Type B pancreatic cell (in vitro differentiated cells): Measurements from ENCODE around the gene CDK8. TPM values are rescaled to one million over a fixed set of nuclear protein-coding genes. Genes with fewer than 3 reads are reported as not detected.

Experiments
- DNase-seq: peaks from one replicate; pipeline ENCODE4 v3.0.0; 2021; ENCODE audit warnings: mixed read lengths; ENCODE audit not compliant: unreplicated experiment; ENCODE audit errors: extremely low spot score
- H3K27ac Mint-ChIP-seq: 2 replicates; pipeline ENCODE4 v1.8.0; 2021; ENCODE audit warnings: mild to moderate bottlenecking, mixed read lengths
- H3K27me3 Mint-ChIP-seq: 2 replicates; pipeline ENCODE4 v1.8.0; 2021; ENCODE audit warnings: mixed read lengths
- H3K36me3 Mint-ChIP-seq: 2 replicates; pipeline ENCODE4 v1.8.0; 2021; ENCODE audit warnings: mixed read lengths
- H3K4me1 Mint-ChIP-seq: one replicate; pipeline ENCODE4 v1.8.0; 2021; ENCODE audit warnings: mixed read lengths; ENCODE audit not compliant: unreplicated experiment
- H3K4me3 Mint-ChIP-seq: 2 replicates; pipeline ENCODE4 v1.8.0; 2021; ENCODE audit warnings: mild to moderate bottlenecking, mixed read lengths
- H3K9me3 Mint-ChIP-seq: 2 replicates; pipeline ENCODE4 v1.8.0; 2021; ENCODE audit warnings: mixed read lengths
- CTCF ChIP-seq: fragments of 200-600 bp; sonication (generic); conservative IDR thresholded peaks from 2 replicates; pipeline ENCODE4 v1.5.0; 2021; ENCODE audit warnings: antibody characterized with exemption, mild to moderate bottlenecking
- total RNA-seq: library from RNA; stranded (reverse); gene quantifications from 2 replicates; pipeline ENCODE4 v1.2.1, GENCODE V29; 2021; ENCODE audit warnings: low replicate concordance

CDK8 gene
- total RNA-seq, 1 donor from 2014 or later = 26.3 TPM

GRCh38 chr13:26225896-26226617 is 27.9 kb upstream of the CDK8 start:
- no peak for TF ChIP-seq CTCF
- Mint-ChIP-seq H3K4me3 (no peak overlapping the region), H3K36me3 (peaks cover 3% of the 10 kb centered on the region), H3K27ac (no peak overlapping the region), H3K27me3 (peaks cover 5% of the 10 kb centered on the region), H3K9me3 (no peaks in the 10 kb centered on the region), H3K4me1 (peaks cover 10% of the 10 kb centered on the region)
- no peak for DNase-seq

- Mint-ChIP-seq H3K4me1 (peaks cover 2% of the 10 kb centered on the region), H3K9me3 (no peaks in the 10 kb centered on the region), H3K36me3 (no peaks in the 10 kb centered on the region), H3K4me3 (no peak overlapping the region), H3K27ac (no peak overlapping the region), H3K27me3 (peaks cover 5% of the 10 kb centered on the region)
- TF ChIP-seq CTCF = no peak
- no peak for DNase-seq
Measured at GRCh38 chr13:26227166-26227971, 26.6 kb upstream of the CDK8 start.

DNA sequence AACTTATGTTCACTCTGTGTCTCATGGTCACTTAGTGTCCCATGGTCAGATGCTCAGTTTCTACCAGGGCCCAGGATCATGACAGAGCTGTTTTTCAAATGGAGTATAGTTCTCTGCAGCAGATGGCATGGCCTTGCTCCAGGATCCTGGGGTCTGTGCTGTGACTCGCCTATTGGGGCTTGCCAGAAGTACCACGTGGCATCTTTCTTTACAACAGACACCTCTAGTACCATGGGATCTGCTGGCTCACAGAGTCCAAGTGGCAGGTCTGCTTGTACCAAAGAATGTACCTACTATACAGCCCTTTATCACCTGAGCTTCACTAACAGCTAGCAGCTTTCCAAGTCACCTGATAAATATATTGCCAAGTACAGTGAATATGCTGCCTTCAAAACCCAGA is 25.8 kb upstream of the CDK8 start:
- H3K27me3 Mint-ChIP-seq = peaks cover 5% of the 10 kb centered on the region
- no peak for DNase-seq
- no peaks in the 10 kb centered on the region for H3K9me3 Mint-ChIP-seq
- TF ChIP-seq CTCF = no peak
- no peaks in the 10 kb centered on the region for H3K4me1 Mint-ChIP-seq
- H3K4me3 Mint-ChIP-seq = no peak overlapping the region
- H3K27ac Mint-ChIP-seq = no peak overlapping the region
- H3K36me3 Mint-ChIP-seq = no peaks in the 10 kb centered on the region

- Mint-ChIP-seq H3K4me3 (no peak overlapping the region), H3K27me3 (peaks cover 5% of the 10 kb centered on the region), H3K4me1 (no peaks in the 10 kb centered on the region), H3K36me3 (no peaks in the 10 kb centered on the region), H3K27ac (no peak overlapping the region), H3K9me3 (no peaks in the 10 kb centered on the region)
- no peak for DNase-seq
- TF ChIP-seq CTCF = no peak
Measured at GRCh38 chr13:26229080-26229615, 24.8 kb upstream of the CDK8 start.

DNA sequence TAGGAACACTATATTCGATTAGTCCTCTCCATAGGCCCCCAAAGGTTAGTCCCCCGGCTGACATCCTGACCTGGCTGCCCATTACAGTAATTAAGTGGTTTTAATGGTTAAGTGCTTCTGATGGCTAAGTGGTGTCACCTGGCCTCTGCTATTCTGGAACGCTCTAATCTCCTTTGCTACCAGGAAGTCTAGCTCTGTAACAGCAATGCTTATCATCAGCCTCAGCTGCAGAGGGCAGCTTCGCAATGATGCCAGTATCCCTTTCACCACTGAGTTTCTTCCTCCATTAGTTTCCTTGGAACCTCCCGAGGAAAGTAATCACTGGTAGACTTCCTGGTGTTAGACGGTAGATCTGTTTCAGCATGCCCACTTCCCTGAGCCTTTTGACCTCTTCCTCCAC is 23.2 kb upstream of the CDK8 start:
- H3K9me3 Mint-ChIP-seq = no peaks in the 10 kb centered on the region
- no peaks in the 10 kb centered on the region for H3K4me1 Mint-ChIP-seq
- no peak for TF ChIP-seq CTCF
- peaks cover 6% of the 10 kb centered on the region for H3K27me3 Mint-ChIP-seq
- no peak overlapping the region for H3K27ac Mint-ChIP-seq
- no peak for DNase-seq
- H3K4me3 Mint-ChIP-seq = no peak overlapping the region
- no peaks in the 10 kb centered on the region for H3K36me3 Mint-ChIP-seq
